Hematopoietic multipotent progenitor cell treated with erythropoietin and hydrocortisone succinate and interleukin-3 and kit ligand, for 15 days (in vitro differentiated cells): ENCODE data around the gene RNF166.

ENCODE experiments used
- DNase-seq: peaks from one replicate; pipeline ENCODE4 v3.0.0-alpha.2; 2015; ENCODE audit warnings: low spot score

The RNF166 gene

GRCh38 chr16:88739139-88739976, 33.1 kb upstream of the RNF166 start:
- no peak for DNase-seq

DNA sequence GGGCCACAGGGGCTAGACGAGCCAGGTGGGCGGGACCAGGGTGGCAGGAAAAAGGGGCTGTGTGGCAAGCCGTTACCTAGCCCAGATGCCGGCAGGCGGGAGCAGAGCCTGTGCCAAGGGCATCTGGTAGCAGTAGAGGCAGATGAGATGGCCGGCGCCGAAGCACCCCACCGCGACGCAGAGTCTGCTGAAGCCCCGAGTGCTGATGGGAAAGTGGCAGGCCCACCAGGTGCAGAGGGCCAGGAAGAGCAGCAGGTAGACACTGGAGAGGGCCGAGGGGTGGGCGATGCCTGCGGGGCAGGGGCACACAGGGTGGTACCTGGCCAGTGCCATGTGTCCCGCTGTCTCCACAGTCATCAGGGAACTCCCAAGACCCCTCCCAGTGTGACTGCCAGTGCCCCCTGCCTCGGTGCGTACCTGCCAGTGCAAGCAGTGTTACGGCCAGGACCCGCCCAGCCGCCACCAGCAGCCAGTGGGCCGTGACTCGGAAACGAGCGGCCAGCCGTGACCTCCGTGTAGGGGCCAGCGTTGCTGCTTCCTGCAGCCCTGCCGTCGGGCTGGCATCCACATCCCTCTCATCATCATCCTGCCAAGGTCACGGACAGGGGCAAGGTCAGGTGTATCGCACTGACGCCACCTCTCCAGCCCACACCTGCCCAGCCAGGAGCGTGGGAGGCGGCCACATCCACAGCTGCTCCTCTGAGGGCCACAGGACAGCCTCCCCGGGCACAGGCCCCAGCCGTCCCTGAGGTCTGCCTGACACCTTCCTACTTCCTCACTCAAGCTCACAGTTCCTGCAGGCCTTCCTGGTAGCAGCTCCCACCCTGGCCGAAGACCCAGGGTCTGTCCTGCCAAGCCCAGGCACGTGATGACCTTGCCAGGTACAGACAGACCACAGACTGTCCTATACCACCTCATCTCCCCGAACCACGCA, 32.2 kb upstream of the RNF166 start:
- DNase-seq, result no peak

DNA sequence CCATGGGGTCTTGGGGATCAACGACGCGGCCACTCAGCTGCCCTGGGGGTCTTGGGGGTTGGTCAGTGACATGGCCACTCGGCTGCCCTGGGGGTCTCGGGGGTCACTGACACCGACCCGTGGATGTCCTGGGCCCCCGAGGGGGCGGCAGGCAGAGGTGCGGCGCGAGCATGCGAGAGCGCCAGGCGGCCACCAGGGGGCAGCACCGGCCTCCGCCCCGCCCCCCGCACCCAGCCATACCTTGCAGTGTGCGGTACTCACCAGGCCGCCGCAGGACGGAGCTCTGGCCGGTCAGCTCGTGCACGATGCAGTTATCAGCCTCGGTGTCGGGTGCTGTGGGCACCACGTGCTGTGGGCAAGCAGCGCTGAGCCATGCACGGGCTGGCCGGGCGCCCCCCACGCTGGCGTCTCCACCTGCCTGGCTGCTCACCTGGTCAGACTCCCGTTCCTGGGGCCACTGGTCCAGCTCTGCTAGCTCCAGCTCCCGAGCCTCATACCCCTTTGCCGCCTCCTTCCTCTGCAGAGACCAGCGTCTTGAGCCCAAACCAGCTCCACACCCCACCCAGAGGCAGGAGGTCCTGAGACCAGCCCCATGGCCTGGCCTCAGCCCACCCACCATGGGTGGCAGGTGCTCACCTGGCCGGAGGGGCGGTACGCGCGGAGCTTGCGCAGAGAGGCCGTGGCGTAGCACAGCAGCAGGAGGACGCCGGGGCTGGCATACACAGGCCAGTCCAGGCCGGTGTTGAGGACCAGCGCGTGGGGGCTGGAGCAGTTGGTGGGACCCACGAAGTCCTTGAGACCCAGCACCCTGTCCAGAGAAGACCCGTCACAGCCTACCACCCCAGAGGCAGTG, 31.3 kb upstream of the RNF166 start:
- DNase-seq, result peak; percentile 83

- DNase-seq, result no peak
Observed at GRCh38 chr16:88736496-88736895, 30.3 kb upstream of the RNF166 start.

DNA sequence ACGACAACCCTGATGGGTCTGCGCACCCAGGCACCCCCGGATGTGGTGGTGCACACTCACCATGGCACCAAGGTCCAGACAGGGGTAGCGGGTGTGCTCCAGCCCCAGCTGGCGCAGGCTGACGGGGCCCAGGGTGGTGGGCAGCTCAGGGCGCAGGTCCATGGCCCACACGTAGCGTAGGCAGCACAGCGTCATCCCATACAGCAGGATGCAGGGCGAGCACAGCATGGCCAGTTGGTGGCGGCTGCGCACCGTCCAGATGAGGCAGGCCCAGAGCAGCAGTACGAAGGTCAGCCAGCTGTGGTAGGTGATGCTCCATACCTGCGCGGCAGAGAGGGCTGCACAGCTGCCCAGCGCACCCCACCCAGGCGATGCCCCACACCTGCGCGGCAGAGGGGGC, 29.9 kb upstream of the RNF166 start:
- DNase-seq, result no peak

GRCh38 chr16:88735616-88736015, 29.4 kb upstream of the RNF166 start:
- DNase-seq, result no peak

GRCh38 chr16:88735121-88735520, 28.9 kb upstream of the RNF166 start:
- no peak for DNase-seq

DNA sequence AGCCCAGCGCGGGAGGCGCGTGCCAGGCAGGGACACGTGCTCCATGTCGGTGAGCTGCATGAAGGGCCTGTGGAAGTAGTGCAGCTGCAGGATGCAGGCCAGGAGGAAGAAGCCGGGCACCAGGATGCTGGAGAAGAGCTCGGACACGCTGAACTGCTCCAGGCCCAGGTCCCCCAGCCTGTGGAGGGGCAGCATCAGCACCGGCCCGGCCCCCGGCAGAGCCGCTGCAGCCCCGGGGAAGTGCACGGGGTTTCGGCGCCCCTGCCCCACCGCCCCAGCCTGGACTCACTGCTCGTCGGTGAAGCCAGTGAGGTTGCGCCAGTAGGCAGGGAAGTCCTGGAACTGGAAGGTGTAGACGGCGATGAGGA, 28.1 kb upstream of the RNF166 start:
- no peak for DNase-seq

DNA sequence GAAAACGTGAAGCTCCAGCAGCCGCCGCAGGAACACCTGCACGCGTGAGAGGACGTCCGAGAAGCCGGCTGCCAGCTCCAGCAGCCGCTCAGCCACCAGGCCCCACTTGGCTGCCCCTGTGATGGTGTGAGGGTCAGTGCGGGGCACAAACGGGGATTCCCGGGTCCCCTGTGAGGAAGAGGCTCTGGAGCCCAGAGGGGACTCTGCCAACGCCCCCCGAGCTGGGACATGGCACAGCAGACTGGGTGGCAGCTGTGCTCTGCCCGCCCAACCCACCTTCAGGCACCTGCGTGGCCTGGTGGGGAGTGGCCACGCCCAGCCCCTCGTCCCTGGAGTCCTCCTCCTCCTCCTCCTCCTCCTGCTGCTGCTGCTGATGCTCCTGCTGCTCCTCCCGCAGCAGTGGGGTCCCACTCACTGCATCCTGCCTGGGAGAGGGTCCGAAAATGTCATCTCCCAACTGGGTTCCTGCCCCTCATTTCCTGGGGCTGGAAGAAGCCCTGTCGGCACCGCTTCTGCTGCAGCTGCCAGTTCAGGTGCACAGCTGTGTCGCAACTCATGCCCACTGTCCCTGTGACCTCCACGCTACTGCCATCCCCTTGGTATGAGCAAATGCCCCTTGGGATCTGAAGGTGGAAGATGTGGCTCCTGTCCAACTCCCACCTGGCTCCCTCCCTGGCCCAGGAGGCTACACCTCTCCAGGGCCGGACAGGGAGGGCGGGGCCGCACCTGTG, 27.6 kb upstream of the RNF166 start:
- DNase-seq, result no peak

DNA sequence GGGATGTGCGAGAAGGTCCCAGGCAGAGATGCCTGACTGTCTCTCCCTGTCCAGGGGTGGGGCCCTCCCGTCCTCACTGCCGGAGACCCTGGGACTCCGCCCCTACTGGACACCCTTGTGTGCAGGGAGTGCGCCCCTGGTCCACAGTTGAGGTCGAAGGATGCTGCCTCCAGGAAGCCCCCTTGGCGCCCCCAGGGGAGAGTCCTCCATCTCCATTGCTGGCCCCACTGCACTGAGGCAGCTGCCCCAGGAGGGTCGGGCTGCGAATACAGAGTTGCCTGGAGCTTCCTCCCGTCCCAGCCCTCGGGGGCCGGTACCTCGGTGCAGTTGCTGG, 26.7 kb upstream of the RNF166 start:
- no peak for DNase-seq

DNA sequence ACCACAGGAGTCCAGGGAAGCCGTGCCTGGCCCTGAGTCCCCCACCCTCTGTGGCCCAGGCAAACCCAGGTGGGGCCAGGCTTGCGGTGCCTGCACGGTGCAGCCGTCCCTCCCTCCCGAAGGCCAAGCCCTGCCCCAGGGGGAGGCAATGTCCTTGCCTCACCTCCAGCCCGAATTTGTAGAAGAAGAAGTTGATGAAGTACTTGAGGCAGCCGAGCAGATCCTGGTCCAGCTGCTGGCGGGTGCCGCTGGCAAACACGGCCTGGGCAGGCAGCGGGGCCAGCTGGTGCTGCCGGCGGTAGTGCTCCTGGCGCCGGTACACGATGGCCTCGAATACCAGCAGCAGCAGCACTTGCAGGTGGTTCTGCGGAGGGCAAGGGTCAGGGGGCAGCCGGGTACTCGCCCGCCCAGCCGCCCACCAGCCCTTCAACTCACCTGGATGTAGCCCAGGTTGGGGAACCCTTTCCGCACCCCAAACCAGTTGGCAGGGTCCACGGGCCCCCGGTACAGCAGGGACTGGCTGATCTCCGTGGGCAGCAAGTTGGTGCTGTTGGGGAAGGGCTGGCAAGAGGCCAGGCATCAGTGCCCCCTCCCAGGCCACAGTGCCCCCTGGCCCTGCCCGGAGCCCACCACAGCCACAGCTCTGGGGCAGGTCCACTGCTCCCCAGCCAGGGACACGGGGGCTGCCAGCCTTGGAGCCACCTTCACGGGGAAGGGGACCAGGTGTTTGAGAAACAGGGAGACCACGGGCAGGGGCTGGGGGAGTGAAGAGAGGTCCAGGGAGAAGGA, 26.2 kb upstream of the RNF166 start:
- DNase-seq, result no peak

GRCh38 chr16:88731699-88732098, 25.5 kb upstream of the RNF166 start:
- no peak for DNase-seq

DNA sequence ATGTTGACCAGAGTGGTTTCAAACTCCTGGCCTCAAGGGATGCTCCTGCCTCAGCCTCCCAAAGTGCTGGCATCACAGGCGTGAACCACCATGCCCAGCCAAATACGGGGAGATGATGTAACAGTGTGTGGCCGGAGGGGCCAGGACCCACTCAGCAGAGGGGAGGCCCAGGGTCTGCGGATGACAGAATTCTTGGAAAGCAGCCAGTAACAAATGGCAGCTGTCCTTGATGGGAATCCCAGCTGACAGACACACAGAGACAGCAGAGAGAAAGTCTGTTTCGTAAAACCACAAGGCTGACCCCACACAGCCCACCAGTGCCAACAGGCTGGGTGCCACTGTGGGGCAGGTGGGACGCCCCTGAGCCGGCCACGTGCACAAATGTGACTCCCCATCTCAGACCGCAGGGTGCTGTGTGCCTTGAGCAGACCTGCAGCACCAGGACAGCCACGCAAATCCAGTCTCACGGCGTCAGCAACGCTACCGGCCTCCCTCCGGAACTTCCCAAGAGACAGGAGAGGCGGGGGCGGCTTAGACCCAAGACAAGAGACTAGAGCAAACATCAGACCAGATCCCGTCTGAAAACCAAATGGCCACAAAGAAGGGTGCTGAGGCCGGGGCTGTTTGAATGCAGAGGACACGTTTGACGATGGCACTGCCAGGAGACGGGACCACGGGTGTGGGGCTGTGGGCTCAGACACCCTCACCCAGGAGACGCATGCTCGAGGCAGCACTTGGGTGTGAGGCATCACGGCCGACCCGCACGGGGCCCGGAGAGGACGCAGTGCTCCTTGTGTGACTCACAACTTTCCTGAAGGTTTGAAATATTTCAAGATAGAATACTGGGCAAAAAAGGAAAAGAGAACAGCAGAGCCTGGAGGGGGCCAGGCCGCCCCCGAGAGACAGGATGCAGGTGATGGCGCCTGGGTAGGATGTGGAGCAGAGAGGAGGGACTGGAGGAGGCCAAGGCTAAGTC, 24.7 kb upstream of the RNF166 start:
- DNase-seq, result no peak

DNA sequence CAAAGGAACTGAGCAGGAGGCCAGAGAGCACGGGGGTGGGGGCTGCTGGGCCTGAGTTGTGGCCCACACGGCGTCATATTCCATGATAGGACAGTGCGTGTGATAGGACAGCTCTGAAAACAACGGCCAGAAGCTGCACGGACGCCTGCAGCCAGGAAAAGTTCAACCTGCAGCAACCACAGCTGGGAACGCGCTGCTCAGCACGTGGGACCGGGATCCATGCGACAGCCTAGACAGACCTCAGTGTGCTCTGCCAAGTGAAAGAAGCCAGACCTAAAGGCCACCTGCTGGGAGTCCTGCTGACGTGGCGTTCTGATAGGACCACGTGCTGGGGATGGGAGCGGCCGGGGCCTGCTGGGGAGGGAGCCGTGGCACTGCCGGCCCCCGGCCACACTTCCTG, 21.7 kb upstream of the RNF166 start:
- no peak for DNase-seq

DNA sequence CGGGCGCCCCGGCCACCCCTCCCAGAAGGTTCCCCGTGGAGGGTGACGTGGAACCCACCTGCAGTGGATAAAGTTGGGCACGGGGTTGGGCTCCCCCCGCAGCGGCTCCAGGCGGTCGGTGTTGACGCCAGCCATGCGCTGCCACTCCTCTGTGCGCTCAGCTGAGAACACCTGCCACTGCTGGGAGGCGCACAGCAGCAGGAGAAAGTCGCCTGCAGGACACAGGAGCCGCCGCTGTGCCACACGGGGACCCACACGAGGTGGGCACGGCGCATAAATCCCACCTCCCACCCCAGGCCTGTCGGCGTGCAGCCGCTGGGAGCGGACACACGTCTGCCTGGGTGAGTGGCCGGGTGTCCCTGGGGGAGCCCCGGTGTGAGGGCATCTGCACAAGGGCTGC, 20.8 kb upstream of the RNF166 start:
- DNase-seq, result no peak

DNA sequence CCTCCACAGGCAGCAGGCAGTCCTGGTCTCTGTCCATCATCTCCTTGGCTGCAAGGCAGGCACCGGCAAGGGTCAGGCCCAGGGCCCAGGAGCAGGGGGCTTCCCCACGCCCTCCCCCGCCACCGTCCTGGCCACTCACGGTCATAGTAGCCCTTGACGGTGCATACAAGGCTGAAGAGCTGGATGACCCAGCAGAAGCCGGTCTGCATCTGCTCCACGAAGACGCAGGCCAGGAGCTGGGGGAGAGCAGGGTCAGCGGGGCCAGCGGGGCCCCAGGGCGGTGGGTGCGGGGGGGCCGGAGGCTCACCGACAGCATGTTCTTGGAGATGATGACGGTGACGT, 20.2 kb upstream of the RNF166 start:
- DNase-seq, result no peak

DNA sequence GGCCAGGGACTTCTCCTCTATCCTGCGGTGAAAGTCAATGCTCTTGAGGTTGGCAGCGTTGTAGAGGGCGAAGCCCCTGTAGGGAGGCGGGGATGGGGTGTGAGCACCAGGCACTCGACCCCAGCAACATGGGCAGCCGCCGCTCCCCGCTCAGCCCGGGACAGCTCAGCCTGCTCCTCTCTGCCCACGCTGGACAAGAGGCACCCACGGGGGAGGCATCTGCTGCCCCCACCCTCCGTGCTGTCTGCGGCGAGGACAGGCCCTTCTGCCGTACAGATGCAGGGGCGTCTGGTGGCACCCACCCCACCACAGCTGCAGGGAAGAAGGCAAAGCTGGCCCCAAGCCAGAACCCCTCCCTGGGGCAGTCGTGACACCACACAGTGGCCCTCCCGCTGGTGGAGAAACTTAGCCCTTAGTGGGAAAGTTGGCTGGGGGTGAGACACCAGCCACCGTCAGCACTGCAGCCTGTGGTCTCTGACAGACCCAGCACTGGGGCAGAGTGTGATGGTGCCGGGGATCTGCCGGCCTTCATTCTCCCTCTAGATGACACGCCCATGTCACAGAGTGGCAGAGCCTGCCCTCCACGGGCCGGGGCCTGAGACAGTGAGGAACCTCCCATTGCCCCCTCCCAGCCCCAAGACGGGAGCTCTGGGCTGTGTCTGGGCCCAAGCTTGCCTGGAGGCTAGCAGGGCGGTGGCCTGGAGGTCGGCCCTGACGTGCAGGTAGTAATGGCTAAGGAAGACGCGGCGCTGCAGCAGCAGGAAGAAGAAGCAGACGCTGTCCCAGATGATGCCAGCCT, 19.6 kb upstream of the RNF166 start:
- no peak for DNase-seq

DNA sequence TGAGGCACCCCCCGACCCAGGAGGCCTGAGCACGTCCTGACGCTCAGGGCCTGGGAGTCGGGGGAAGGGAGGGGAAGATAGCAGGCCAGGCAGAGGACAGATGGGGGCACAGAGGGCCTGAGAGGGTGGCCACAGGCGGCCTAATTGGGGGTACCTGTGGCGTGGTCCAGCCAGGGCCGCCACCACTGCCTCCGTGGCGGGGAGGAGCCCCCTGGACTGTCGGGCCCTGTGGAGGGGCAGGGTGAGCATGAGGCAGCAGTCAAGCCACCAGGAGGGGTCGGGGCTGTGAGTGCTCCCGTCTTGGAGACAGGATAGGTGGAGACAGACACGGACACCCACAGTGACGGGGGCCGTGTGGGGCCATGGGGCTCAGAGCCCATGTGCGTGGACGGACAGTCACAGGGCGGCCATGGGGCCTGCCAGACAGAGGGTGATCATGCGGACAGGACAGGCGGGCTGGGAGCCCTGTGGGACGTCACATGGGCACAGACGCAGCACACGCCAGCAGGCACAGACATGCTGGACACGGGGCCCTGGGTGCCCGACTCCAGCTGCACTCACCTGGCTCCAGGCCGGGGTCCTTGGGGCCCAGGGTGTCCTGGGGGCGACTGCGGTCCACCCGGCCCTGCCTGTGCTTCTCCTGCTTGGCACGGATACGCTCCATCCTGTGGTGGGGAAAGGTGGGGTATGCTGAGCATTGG, 18.8 kb upstream of the RNF166 start:
- no peak for DNase-seq
